Central memory CD4-positive, alpha-beta T cell (primary cell): ENCODE data around the gene PACS1.

Source experiments
- DNase-seq: peaks from one replicate; pipeline ENCODE4 v3.0.0; 2022

PACS1 gene

GRCh38 chr11:66189031-66189745, 119.1 kb downstream of the PACS1 start:
- DNase-seq = no peak

- no peak for DNase-seq
Measured at GRCh38 chr11:66190786-66191185, 120.7 kb downstream of the PACS1 start.

- no peak for DNase-seq
Measured at GRCh38 chr11:66192181-66192863, 122.2 kb downstream of the PACS1 start.

- no peak for DNase-seq
Measured at GRCh38 chr11:66194391-66194790, 124.3 kb downstream of the PACS1 start.

- DNase-seq = no peak
Measured at GRCh38 chr11:66195867-66196266, 125.8 kb downstream of the PACS1 start.

GRCh38 chr11:66203847-66204246, 133.8 kb downstream of the PACS1 start:
- DNase-seq = no peak

GRCh38 chr11:66204412-66204811, 134.3 kb downstream of the PACS1 start:
- DNase-seq = no peak

GRCh38 chr11:66207816-66208215, 137.7 kb downstream of the PACS1 start:
- no peak for DNase-seq

- no peak for DNase-seq
Measured at GRCh38 chr11:66211100-66211499, 141.0 kb downstream of the PACS1 start.

- DNase-seq = no peak
Measured at GRCh38 chr11:66216911-66217310, 146.8 kb downstream of the PACS1 start.

GRCh38 chr11:66218036-66218435, 148.0 kb downstream of the PACS1 start:
- DNase-seq = no peak

- no peak for DNase-seq
Measured at GRCh38 chr11:66218846-66219620, 149.0 kb downstream of the PACS1 start.

- no peak for DNase-seq
Measured at GRCh38 chr11:66219846-66220565, 149.9 kb downstream of the PACS1 start.

GRCh38 chr11:66220566-66220935, 150.5 kb downstream of the PACS1 start:
- no peak for DNase-seq

- DNase-seq = no peak
Measured at GRCh38 chr11:66221012-66221411, 150.9 kb downstream of the PACS1 start.

GRCh38 chr11:66221726-66222236, 151.7 kb downstream of the PACS1 start:
- no peak for DNase-seq

GRCh38 chr11:66222358-66223149, 152.5 kb downstream of the PACS1 start:
- DNase-seq = peak; percentile 94

- DNase-seq = no peak
Measured at GRCh38 chr11:66224226-66224855, 154.3 kb downstream of the PACS1 start.

GRCh38 chr11:66225066-66225465, 155.0 kb downstream of the PACS1 start:
- no peak for DNase-seq

GRCh38 chr11:66226101-66226500, 156.0 kb downstream of the PACS1 start:
- no peak for DNase-seq

GRCh38 chr11:66227700-66228099, 157.6 kb downstream of the PACS1 start:
- DNase-seq = no peak

GRCh38 chr11:66228521-66228920, 158.4 kb downstream of the PACS1 start:
- DNase-seq = no peak
